ENCODE results near the gene ARHGEF4. TPM values are rescaled to one million over a fixed set of nuclear protein-coding genes. Genes with fewer than 3 reads are reported as not detected.

ARHGEF4 gene
- total RNA-seq, 2 donors from 2014 or later, result 2.8 to 6.5 TPM

DNA sequence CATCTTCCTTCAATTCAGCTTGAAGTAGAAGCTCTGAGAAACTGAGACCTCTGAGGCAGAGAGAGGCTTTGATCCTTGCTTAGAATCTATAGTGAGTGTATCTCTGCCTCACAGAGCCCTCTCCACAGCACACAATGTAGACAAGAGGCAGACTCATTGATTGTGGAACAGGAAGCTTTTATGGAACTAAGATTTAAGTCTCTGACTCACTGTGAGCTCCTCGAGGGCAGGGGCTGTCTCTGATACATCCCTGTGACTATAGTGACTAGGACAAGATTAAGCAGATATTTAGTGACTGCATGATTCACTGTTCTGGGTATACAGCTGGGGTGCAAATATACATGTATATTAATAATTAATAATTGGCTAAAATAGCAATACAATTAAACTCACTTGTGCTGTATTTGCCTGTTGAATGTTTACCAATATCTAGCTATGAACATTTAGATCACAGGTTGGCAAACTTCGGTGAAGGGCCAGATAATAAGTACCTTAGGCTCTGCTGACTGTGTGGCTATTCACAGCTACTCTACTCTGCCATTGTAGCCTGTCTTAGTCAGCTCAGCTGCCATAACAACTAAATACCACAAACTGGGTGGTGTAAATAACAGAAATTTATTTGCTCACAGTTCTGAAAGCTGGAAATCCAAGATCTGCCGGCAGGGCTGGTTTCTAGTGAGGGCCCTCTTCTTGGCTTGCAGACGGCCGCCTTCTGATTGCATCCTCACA lies 54.4 kb downstream of the ARHGEF4 start:
- no peak overlapping the region for H3K4me3 ChIP-seq
- ATAC-seq (ENCODE audit: insufficient number of reproducible peaks, low FRiP score, low read depth), result no peak
- TF ChIP-seq, protein P1, sequence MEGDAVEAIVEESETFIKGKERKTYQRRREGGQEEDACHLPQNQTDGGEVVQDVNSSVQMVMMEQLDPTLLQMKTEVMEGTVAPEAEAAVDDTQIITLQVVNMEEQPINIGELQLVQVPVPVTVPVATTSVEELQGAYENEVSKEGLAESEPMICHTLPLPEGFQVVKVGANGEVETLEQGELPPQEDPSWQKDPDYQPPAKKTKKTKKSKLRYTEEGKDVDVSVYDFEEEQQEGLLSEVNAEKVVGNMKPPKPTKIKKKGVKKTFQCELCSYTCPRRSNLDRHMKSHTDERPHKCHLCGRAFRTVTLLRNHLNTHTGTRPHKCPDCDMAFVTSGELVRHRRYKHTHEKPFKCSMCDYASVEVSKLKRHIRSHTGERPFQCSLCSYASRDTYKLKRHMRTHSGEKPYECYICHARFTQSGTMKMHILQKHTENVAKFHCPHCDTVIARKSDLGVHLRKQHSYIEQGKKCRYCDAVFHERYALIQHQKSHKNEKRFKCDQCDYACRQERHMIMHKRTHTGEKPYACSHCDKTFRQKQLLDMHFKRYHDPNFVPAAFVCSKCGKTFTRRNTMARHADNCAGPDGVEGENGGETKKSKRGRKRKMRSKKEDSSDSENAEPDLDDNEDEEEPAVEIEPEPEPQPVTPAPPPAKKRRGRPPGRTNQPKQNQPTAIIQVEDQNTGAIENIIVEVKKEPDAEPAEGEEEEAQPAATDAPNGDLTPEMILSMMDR (IDR thresholded peaks at IDR 0.05), result no peak
- no peak for DNase-seq (ENCODE audit: low spot score)
- H3K27ac ChIP-seq, result no peak overlapping the region
- H3K36me3 ChIP-seq, result no peaks in the 10 kb centered on the region
- no peaks in the 10 kb centered on the region for H3K4me1 ChIP-seq (ENCODE audit: control insufficient read depth in 1 of 2, low read depth in 2 of 2)
- H3K27me3 ChIP-seq (replicated peaks; ENCODE audit: insufficient read depth), result no peaks in the 10 kb centered on the region
- no peaks in the 10 kb centered on the region for H3K9me3 ChIP-seq

DNA sequence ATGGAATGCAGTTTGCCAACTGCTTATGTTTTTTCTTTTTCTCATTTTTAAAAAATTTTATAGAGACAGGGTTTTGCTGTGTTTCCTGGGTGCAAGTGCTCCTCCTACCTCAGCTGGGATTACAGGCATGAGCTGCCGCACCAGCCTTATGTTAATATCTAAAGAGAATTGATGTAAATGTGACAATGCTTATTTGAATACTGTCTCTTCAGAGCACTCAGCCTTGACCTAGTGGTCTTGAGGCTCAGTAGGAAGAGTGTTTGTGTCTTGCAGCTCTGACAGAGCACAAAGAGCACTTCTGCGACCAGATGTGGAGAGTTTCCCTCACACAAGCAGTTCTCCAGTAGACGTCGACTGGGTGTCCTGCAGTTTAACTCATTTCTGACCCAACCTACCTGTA lies 55.3 kb downstream of the ARHGEF4 start:
- no peaks in the 10 kb centered on the region for H3K4me1 ChIP-seq (ENCODE audit: control insufficient read depth in 1 of 2, low read depth in 2 of 2)
- TF ChIP-seq, protein P1 (IDR thresholded peaks at IDR 0.05), result no peak
- no peak overlapping the region for H3K4me3 ChIP-seq
- no peaks in the 10 kb centered on the region for H3K27me3 ChIP-seq (replicated peaks; ENCODE audit: insufficient read depth)
- no peaks in the 10 kb centered on the region for H3K9me3 ChIP-seq
- no peak for ATAC-seq (ENCODE audit: insufficient number of reproducible peaks, low FRiP score, low read depth)
- no peak overlapping the region for H3K27ac ChIP-seq
- DNase-seq (ENCODE audit: low spot score), result no peak
- H3K36me3 ChIP-seq, result no peaks in the 10 kb centered on the region

DNA sequence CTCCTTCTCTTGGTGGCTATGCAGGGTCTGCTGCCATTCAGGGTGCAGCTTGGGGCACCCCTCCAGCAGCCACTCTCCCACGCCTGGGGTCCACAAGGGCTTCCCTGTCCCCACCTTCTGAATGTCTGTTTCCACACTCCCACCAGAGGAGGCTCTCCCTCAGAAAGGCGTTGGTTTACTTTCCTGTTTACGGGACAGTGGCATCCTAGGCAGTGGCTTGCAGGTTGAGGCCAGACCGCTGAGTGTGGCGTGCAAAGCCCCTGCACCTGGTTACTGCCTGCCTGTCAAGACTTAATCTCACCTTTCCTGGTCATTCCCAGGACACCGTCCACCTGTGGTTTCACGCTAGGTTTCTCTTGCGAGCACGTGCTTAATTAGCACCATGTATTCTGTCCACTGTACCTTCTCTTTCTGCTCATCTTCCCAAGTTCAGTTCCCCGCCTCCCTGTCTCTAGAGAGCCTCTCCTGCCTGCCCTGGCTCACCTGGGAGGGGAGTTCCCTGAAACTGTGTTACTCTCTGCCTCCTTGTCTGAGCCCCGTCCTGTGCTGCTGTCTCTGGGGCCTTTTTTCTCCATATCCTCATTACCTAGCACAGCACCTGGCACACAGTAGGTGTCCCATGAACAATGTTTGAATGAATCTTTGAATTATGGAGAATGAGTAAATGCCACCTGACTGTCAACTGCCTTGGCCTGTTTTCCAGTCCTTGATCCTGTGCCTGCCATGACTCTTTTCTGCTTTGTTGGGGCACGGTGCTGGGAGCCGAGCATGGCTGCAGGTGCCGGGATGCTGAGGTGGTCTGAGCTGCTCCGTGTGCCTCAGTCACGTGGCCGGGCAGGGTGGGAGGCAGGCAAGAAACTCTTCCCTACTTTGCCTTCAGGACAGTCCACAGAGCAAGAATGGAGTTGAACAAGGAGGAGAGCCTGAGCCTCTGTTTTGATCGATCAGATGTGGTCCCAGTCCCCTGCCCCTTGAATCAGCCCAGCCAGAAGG lies 56.4 kb downstream of the ARHGEF4 start:
- Histone ChIP-seq H3K9me3 (no peaks in the 10 kb centered on the region), H3K4me3 (no peak overlapping the region), H3K27me3 (replicated peaks; ENCODE audit: insufficient read depth) (no peaks in the 10 kb centered on the region), H3K27ac (no peak overlapping the region), H3K4me1 (ENCODE audit: control insufficient read depth in 1 of 2, low read depth in 2 of 2) (no peaks in the 10 kb centered on the region), H3K36me3 (no peaks in the 10 kb centered on the region)
- DNase-seq (ENCODE audit: low spot score) (no peak), ATAC-seq (ENCODE audit: insufficient number of reproducible peaks, low FRiP score, low read depth) (no peak)
- TF ChIP-seq, protein P1 (IDR thresholded peaks at IDR 0.05), result no peak

DNA sequence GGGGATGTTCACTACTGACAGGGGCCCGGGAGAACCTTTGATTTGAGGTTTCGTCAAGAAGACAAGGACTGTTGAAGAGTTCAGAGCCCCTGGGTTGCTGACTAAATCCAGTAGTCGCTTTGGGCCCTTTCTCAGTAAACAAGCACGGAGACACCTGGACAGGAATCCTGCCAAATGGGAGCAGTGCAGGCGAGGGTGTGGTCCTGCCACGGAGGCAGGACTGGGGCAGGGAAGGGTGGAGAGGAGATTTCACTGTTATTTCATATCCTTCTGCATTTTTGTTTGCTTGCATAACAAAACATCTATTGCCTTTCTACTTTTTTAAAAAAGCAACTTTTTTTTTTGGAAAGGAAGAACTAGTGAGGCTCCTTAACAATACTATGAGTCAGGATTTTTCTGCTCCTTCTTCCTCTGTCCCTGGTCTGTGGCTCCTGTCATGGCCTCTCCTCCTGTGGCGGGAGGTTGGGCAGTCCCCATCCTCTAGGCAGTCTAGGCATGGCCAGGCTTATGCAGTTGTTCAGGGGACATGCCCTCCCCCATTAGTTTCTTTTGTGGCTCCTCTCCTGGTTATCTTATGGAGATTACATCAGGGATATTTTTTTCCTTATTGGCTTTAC lies 57.7 kb downstream of the ARHGEF4 start:
- Histone ChIP-seq H3K9me3 (no peaks in the 10 kb centered on the region), H3K36me3 (no peaks in the 10 kb centered on the region), H3K27ac (no peak overlapping the region), H3K4me3 (no peak overlapping the region), H3K4me1 (ENCODE audit: control insufficient read depth in 1 of 2, low read depth in 2 of 2) (no peaks in the 10 kb centered on the region), H3K27me3 (replicated peaks; ENCODE audit: insufficient read depth) (no peaks in the 10 kb centered on the region)
- DNase-seq (ENCODE audit: low spot score) (no peak), ATAC-seq (ENCODE audit: insufficient number of reproducible peaks, low FRiP score, low read depth) (no peak)
- TF ChIP-seq, protein P1 (IDR thresholded peaks at IDR 0.05), result no peak

DNA sequence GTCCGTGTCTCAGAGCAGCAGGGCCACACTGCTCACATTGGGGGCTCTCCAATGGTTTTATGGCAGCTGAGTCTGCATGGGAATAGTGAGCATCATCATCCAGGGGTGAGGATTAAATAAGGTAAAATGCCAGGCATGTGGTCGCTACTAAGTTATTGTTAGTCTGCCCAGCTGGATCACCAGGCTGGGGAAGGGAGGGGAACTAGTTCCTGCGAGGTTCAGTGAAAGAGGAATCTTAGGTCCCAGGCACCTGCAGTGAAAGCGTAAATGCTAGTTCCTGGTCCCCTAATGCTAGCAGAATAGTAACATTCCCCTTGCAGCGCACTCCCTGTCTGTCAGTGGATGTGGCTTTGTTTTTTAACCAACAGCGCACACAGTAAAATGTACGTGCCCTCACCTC lies 60.1 kb downstream of the ARHGEF4 start:
- Histone ChIP-seq H3K36me3 (no peaks in the 10 kb centered on the region), H3K4me1 (ENCODE audit: control insufficient read depth in 1 of 2, low read depth in 2 of 2) (no peaks in the 10 kb centered on the region), H3K9me3 (no peaks in the 10 kb centered on the region), H3K4me3 (no peak overlapping the region), H3K27me3 (replicated peaks; ENCODE audit: insufficient read depth) (no peaks in the 10 kb centered on the region), H3K27ac (no peak overlapping the region)
- TF ChIP-seq, protein P1 (IDR thresholded peaks at IDR 0.05), result no peak
- ATAC-seq (ENCODE audit: insufficient number of reproducible peaks, low FRiP score, low read depth) (no peak), DNase-seq (ENCODE audit: low spot score) (no peak)

Data from thoracic aorta (tissue), 2 donors.